Loucy (cell line): ENCODE measurements around the gene LRRC26.

Experiments
- CTCF ChIP-seq: fragments of 200-600 bp; sonication (generic); conservative IDR thresholded peaks from 2 replicates; pipeline ENCODE4 v1.5.1; 2014; ENCODE audit warnings: mild to moderate bottlenecking, antibody characterized with exemption, low read length
- EZH2phosphoT487 ChIP-seq: fragments of 200-600 bp; IDR thresholded peaks from 2 replicates; pipeline ENCODE4 v1.6.1; 2018; ENCODE audit warnings: antibody characterized with exemption, mild to moderate bottlenecking, moderate library complexity, borderline replicate concordance

- TF ChIP-seq CTCF = no peak
- no peak for TF ChIP-seq EZH2phosphoT487
Observed at GRCh38 chr9:137175345-137175961, 5.6 kb upstream of the LRRC26 start.
